Caco-2 (cell line): ENCODE data around the gene AREL1. TPM values are rescaled to one million over a fixed set of nuclear protein-coding genes. Genes with fewer than 3 reads are reported as not detected.

Experiments used
- BruUV-seq: library from RNA; stranded (reverse); fragments of 400-500 nt; replicated peaks from 2 replicates; lab custom pipeline; 2021; lab: Mats Ljungman, UMichigan
- CTCF ChIA-PET: fragments of 300-600 bp; sonication (Branson Sonifier 250); formaldehyde crosslinking; loops from one replicate; lab custom pipeline; 2022; ENCODE audit warnings: antibody characterized with exemption; lab: Charles Lee
- POLR2A ChIA-PET: fragments of 300-600 bp; sonication (Branson Sonifier 250); formaldehyde crosslinking; loops from one replicate; lab custom pipeline; 2022; ENCODE audit warnings: antibody characterized with exemption; lab: Charles Lee
- DNase-seq, 2 experiments: peaks; one replicate each; pipeline versions ENCODE4 v3.0.0 to v3.0.0-alpha.2; 2020 to 2022
- H3K27me3 ChIP-seq: replicated peaks from 2 replicates; pipeline ENCODE4 v1.6.0; 2011; ENCODE audit warnings: low read length; ENCODE audit not compliant: control insufficient read depth, insufficient read depth
- H3K36me3 ChIP-seq: 2 replicates; pipeline ENCODE4 v1.5.1; 2011; ENCODE audit warnings: low read length; ENCODE audit not compliant: control insufficient read depth, insufficient read depth
- H3K4me1 ChIP-seq: fragments of 250-450 bp; sonication (Bioruptor Pico); 2 replicates; pipeline ENCODE4 v1.5.1; 2020; ENCODE audit warnings: mild to moderate bottlenecking
- H3K4me3 ChIP-seq: 2 replicates; pipeline ENCODE4 v1.5.1; 2011; ENCODE audit warnings: low read depth, mild to moderate bottlenecking, control low read depth, low read length
- H3K9me3 ChIP-seq: fragments of 250-450 bp; sonication (Bioruptor Pico); 2 replicates; pipeline ENCODE4 v1.5.1; 2020; ENCODE audit warnings: mild to moderate bottlenecking, moderate library complexity
- H3K27ac Mint-ChIP-seq: one replicate; pipeline ENCODE4 v1.8.0; 2022; ENCODE audit warnings: mixed read lengths; ENCODE audit not compliant: unreplicated experiment
- H3K27me3 Mint-ChIP-seq: one replicate; pipeline ENCODE4 v1.8.0; 2022; ENCODE audit warnings: mixed read lengths; ENCODE audit not compliant: insufficient read depth, unreplicated experiment
- H3K36me3 Mint-ChIP-seq: one replicate; pipeline ENCODE4 v1.8.0; 2022; ENCODE audit warnings: mild to moderate bottlenecking, mixed read lengths; ENCODE audit not compliant: insufficient read depth, unreplicated experiment
- H3K4me1 Mint-ChIP-seq: one replicate; pipeline ENCODE4 v1.8.0; 2022; ENCODE audit warnings: low read depth, mixed read lengths; ENCODE audit not compliant: unreplicated experiment
- H3K4me3 Mint-ChIP-seq: one replicate; pipeline ENCODE4 v1.8.0; 2022; ENCODE audit warnings: mild to moderate bottlenecking, moderate library complexity, mixed read lengths; ENCODE audit not compliant: unreplicated experiment
- H3K9me3 Mint-ChIP-seq: one replicate; pipeline ENCODE4 v1.8.0; 2022; ENCODE audit warnings: mixed read lengths; ENCODE audit not compliant: unreplicated experiment
- intact Hi-C: fragments of 100-400 bp; cut with micrococcal nuclease; formaldehyde crosslinking; loops from one replicate; pipeline ENCODE4 v1.10.0; 2022; ENCODE audit not compliant: unreplicated experiment
- total RNA-seq: library from RNA; stranded (reverse); gene quantifications from 2 replicates; pipeline ENCODE4 v1.2.3, GENCODE V29; 2022
- TF ChIP-seq, protein P1 (sequence below), 2 experiments: fragments of 200-600 bp in 1 of 2; IDR thresholded peaks; 1 replicate in 1 of 2; 2 replicates in 1 of 2; pipeline versions ENCODE4 v1.5.1 to v1.8.0; 2011 to 2022; ENCODE audit warnings: antibody characterized with exemption in 1 of 2, control low read depth in 1 of 2, inconsistent platforms in 1 of 2, low read depth in 1 of 2, low read length in 1 of 2, mild to moderate bottlenecking in 1 of 2, moderate library complexity in 1 of 2; ENCODE audit not compliant: insufficient read depth in 1 of 2, severe bottlenecking in 1 of 2, unreplicated experiment in 1 of 2

Gene AREL1
- total RNA-seq, 1 experiment from 2014 or later: 38.0 TPM

- BruUV-seq: no TSS peak
- Mint-ChIP-seq H3K9me3 (no peaks in the 10 kb centered on the region), H3K27ac (no peak overlapping the region), H3K36me3 (peaks cover 20% of the 10 kb centered on the region), H3K27me3 (no peaks in the 10 kb centered on the region), H3K4me1 (no peaks in the 10 kb centered on the region), H3K4me3 (no peak overlapping the region)
- ChIA-PET POLR2A (no interaction called here), CTCF (interaction anchor here (1.7 kb wide), 1 partner anchor 11 kb away, joined by 3 read pairs; no protein-coding TSS in a partner anchor)
- intact Hi-C loops: no loop called here
- Histone ChIP-seq H3K4me1 (no peaks in the 10 kb centered on the region), H3K9me3 (no peaks in the 10 kb centered on the region), H3K4me3 (no peak overlapping the region), H3K27me3 (no peaks in the 10 kb centered on the region), H3K36me3 (no peaks in the 10 kb centered on the region)
- no peak for DNase-seq
- TF ChIP-seq, protein P1, sequence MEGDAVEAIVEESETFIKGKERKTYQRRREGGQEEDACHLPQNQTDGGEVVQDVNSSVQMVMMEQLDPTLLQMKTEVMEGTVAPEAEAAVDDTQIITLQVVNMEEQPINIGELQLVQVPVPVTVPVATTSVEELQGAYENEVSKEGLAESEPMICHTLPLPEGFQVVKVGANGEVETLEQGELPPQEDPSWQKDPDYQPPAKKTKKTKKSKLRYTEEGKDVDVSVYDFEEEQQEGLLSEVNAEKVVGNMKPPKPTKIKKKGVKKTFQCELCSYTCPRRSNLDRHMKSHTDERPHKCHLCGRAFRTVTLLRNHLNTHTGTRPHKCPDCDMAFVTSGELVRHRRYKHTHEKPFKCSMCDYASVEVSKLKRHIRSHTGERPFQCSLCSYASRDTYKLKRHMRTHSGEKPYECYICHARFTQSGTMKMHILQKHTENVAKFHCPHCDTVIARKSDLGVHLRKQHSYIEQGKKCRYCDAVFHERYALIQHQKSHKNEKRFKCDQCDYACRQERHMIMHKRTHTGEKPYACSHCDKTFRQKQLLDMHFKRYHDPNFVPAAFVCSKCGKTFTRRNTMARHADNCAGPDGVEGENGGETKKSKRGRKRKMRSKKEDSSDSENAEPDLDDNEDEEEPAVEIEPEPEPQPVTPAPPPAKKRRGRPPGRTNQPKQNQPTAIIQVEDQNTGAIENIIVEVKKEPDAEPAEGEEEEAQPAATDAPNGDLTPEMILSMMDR (IDR thresholded peaks at IDR 0.05; ENCODE audit: insufficient read depth in 1 of 2, low read depth in 1 of 2, low read length in 1 of 2, severe bottlenecking in 1 of 2, unreplicated experiment in 1 of 2): no peak
Observed at GRCh38 chr14:74695406-74695805, 17.5 kb downstream of the AREL1 start.

DNA sequence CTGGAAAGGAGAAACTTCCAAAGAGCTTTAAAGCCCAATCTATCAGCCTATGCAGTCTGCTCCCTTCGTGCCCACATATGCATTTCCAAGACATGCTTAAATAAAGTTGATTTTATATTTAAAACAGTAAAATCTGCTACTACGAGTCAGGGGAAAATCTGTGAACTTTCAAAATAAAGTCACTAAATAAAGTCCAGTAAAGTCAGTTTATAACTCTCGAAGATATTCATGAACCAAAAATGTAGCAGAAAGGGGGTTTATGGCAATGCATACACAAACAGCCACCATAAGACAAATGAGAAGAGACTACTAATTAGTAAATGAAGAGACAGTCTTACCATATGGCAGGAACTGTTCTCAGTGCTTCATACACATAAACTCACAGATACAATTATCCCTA is 19.7 kb downstream of the AREL1 start:
- ChIA-PET POLR2A (interaction anchor here (0.5 kb wide), 1 partner anchor 1557 kb away, joined by 5 read pairs; no protein-coding TSS in a partner anchor), CTCF (interaction anchor here (1.6 kb wide), 1 partner anchor 84 kb away, joined by 5 read pairs; no protein-coding TSS in a partner anchor)
- Histone ChIP-seq H3K4me3 (no peak overlapping the region), H3K9me3 (no peaks in the 10 kb centered on the region), H3K4me1 (no peaks in the 10 kb centered on the region), H3K27me3 (no peaks in the 10 kb centered on the region), H3K36me3 (no peaks in the 10 kb centered on the region)
- H3K4me3 Mint-ChIP-seq: no peak overlapping the region
- no TSS peak for BruUV-seq
- TF ChIP-seq, protein P1 (IDR thresholded peaks at IDR 0.05; ENCODE audit: insufficient read depth in 1 of 2, low read depth in 1 of 2, low read length in 1 of 2, severe bottlenecking in 1 of 2, unreplicated experiment in 1 of 2): no peak
- H3K27ac Mint-ChIP-seq: no peak overlapping the region
- H3K27me3 Mint-ChIP-seq: no peaks in the 10 kb centered on the region
- H3K4me1 Mint-ChIP-seq: no peaks in the 10 kb centered on the region
- intact Hi-C loops: no loop called here
- no peak for DNase-seq
- no peaks in the 10 kb centered on the region for H3K9me3 Mint-ChIP-seq
- peaks cover 34% of the 10 kb centered on the region for H3K36me3 Mint-ChIP-seq

DNA sequence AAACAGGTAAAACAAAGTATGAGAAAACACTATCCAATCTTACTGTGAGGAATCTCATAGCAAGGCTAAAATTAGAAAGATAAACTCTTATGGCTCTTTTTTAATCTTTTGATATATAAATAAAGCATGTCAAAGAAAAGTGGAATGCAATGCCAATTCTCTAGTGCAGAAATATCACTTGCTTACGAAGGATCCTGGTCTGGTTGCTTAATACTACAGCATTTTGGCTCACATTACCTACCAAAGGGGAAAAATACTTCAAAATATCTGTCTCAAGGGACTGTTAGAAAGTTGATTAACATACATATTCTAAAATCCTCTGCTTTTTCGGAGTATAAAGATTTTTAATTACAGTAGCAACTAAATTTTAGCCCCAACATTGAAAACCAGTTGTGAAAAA is 21.4 kb downstream of the AREL1 start:
- TF ChIP-seq, protein P1 (IDR thresholded peaks at IDR 0.05; ENCODE audit: insufficient read depth in 1 of 2, low read depth in 1 of 2, low read length in 1 of 2, severe bottlenecking in 1 of 2, unreplicated experiment in 1 of 2): no peak
- Histone ChIP-seq H3K27me3 (no peaks in the 10 kb centered on the region), H3K4me1 (peaks cover 12% of the 10 kb centered on the region), H3K36me3 (no peaks in the 10 kb centered on the region), H3K4me3 (no peak overlapping the region), H3K9me3 (no peaks in the 10 kb centered on the region)
- no TSS peak for BruUV-seq
- intact Hi-C loops: no loop called here
- ChIA-PET POLR2A (no interaction called here), CTCF (no interaction called here)
- no peak for DNase-seq
- Mint-ChIP-seq H3K4me3 (no peak overlapping the region), H3K27me3 (no peaks in the 10 kb centered on the region), H3K36me3 (peaks cover 34% of the 10 kb centered on the region), H3K27ac (no peak overlapping the region), H3K9me3 (no peaks in the 10 kb centered on the region), H3K4me1 (peaks cover 9% of the 10 kb centered on the region)
